Esophagus squamous epithelium (tissue), 5 donors: ENCODE data around the gene ALG8. TPM values are rescaled to one million over a fixed set of nuclear protein-coding genes. Genes with fewer than 3 reads are reported as not detected.
A peak's percentile ranks its signal among the peaks of the same experiment; 100 is the strongest.
"Not testable (repeated sequence)": the region's sequence is repeated elsewhere in the genome, so short reads cannot be mapped to it uniquely, and the experiment has no call there.

Experiments
- DNase-seq: peaks from one replicate; lab custom pipeline; 2025; lab: John Stamatoyannopoulos, UW
- H3K27ac ChIP-seq, 4 donors: fragments of 200-600 bp; sonication (generic); one replicate each; pipeline ENCODE4 v1.5.1; 2016 to 2019; ENCODE audit warnings: mild to moderate bottlenecking in 1 of 4
- H3K27me3 ChIP-seq, 4 donors: fragments of 200-600 bp; sonication (generic); 1 replicate in 3 of 4; 2 replicates in 1 of 4; pipeline versions ENCODE4 v1.5.1 to v1.6.0; 2017 to 2021; ENCODE audit warnings: antibody characterized with exemption in 1 of 4
- H3K36me3 ChIP-seq, 3 donors: fragments of 200-600 bp; sonication (generic); one replicate each; pipeline ENCODE4 v1.5.1; 2016 to 2019
- H3K4me1 ChIP-seq, 3 donors: fragments of 200-600 bp; sonication (generic); one replicate each; pipeline ENCODE4 v1.5.1; 2017 to 2019
- H3K4me3 ChIP-seq, 4 donors: fragments of 200-600 bp; sonication (generic); 1 replicate in 3 of 4; 2 replicates in 1 of 4; pipeline ENCODE4 v1.5.1; 2016 to 2019; ENCODE audit warnings: mild to moderate bottlenecking in 2 of 4, moderate library complexity in 1 of 4
- H3K9me3 ChIP-seq, 3 donors: fragments of 200-600 bp; sonication (generic); one replicate each; pipeline ENCODE4 v1.5.1; 2016 to 2019
- POLR2A ChIP-seq, 4 donors: fragments of 450-650 bp; IDR thresholded peaks; one replicate each; pipeline ENCODE4 v1.6.1; 2017; ENCODE audit warnings: antibody characterized with exemption in 4 of 4, mild to moderate bottlenecking in 4 of 4, moderate library complexity in 3 of 4
- WGBS, 2 donors: methylation state at CpG; one replicate each; pipeline ENCODE4 v1.1.5; 2018; 5-methylcytosine and 5-hydroxymethylcytosine counted together
- intact Hi-C: fragments of 100-400 bp; cut with DNase I; formaldehyde crosslinking; loops from one replicate; pipeline ENCODE4 v1.15.0; 2022
- total RNA-seq, 4 donors: library from RNA; depleted of rRNA; stranded (reverse); fragments of >200 nt; gene quantifications; one replicate each; pipeline ENCODE4 v1.1.0, GENCODE V29; 2016
- TF ChIP-seq, protein P1 (sequence below), 6 experiments: fragments of 450-650 bp in 4 of 6; fragments of 200-600 bp in 2 of 6; sonication (generic) in 2 of 6; IDR thresholded peaks; one replicate each; pipeline ENCODE4 v1.5.1; 2016 to 2019; ENCODE audit warnings: antibody characterized with exemption in 6 of 6, mild to moderate bottlenecking in 4 of 6, moderate library complexity in 4 of 6
- donor health status: DM: yes; HTN: yes; CAD: no.

Gene ALG8
- total RNA-seq, 4 donors from 2014 or later: 13.9 to 30.5 (median 27.3) TPM

DNA sequence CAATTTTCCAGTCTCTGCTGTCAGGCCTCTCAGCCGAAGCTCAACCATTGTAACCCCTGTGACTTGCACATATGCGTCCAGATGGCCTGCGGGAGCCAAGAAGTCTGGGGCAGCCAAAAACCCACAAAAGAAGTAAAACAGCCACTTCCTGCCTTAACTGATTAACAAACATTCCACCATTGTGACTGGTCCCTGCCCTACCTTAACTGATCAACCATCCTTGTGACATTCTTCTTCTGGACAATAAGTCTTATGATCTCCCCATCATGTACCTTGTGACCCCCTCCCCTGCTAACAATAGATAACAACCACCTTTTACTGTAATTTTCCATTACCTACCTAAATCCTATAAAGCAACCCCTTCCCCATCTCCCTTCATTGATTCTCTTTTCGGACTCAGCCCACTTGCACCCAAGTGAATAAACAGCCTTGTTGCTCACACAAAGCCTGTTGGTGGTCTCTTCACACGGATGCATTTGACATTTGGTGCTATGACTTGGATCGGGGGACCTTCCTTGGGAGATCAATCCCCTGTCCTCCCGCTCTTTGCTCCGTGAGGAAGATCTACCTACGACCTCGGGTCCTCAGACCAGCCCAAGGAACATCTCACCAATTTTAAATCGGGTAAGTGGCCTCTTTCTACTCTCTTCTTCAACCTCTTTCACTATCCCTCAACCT, 58.5 kb downstream of the ALG8 start:
- no peaks in the 10 kb centered on the region for H3K36me3 ChIP-seq
- H3K27ac ChIP-seq: no peak overlapping the region
- no peak for DNase-seq
- TF ChIP-seq, protein P1, sequence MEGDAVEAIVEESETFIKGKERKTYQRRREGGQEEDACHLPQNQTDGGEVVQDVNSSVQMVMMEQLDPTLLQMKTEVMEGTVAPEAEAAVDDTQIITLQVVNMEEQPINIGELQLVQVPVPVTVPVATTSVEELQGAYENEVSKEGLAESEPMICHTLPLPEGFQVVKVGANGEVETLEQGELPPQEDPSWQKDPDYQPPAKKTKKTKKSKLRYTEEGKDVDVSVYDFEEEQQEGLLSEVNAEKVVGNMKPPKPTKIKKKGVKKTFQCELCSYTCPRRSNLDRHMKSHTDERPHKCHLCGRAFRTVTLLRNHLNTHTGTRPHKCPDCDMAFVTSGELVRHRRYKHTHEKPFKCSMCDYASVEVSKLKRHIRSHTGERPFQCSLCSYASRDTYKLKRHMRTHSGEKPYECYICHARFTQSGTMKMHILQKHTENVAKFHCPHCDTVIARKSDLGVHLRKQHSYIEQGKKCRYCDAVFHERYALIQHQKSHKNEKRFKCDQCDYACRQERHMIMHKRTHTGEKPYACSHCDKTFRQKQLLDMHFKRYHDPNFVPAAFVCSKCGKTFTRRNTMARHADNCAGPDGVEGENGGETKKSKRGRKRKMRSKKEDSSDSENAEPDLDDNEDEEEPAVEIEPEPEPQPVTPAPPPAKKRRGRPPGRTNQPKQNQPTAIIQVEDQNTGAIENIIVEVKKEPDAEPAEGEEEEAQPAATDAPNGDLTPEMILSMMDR (IDR thresholded peaks at IDR 0.05): no peak
- no peak for TF ChIP-seq POLR2A (IDR thresholded peaks at IDR 0.05)
- no peak overlapping the region for H3K4me3 ChIP-seq
- intact Hi-C loops: no loop called here
- no peaks in the 10 kb centered on the region for H3K27me3 ChIP-seq
- peaks cover 16 to 43% (median 20%) of the 10 kb centered on the region in 3 donors for H3K4me1 ChIP-seq
- WGBS, 2 donors: 75 to 86% methylated on average over 11 of the region's 11 CpGs
- no peaks in the 10 kb centered on the region for H3K9me3 ChIP-seq

DNA sequence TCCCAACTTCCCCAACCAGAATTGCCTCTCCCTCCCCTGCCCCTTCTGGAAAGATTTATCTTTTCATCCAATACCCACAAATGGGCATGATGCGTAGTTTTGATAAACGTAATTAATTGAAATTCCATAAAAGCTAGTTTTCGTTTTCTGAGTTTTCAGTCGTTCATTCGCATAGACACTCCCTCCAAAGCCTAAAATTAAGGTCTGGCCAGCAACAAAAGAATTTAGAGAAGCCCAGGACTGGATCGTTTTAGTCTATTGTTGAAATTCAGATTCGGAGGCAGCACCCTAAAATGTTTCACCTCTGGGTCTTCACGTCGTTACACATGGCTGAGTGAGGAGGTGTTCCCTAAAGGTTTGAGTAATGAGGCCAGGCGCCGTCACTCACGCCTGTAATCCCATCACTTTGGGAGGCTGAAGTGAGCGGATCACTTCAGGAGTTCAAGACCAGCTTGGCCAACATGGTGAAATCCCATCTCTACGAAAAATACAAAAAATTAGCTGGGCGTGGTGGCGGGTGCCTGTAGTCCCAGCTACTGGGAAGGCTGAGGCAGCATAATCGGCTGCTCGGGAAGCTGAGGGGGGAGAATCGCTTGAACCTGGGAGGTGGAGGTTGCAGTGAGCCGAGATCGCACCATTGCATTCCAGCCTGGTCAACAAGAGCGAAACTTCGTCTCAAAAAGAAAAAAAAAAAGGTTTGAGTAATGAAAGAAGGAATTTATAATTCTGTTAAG, 59.2 kb downstream of the ALG8 start:
- WGBS, 2 donors: 56 to 57% methylated on average over 21 to 23 of the region's 23 CpGs
- Histone ChIP-seq H3K4me3 (peak overlapping the region; percentile 91 to 95 (median 94)), H3K27ac (peak overlapping the region; percentile 87 to 92 (median 88)), H3K9me3 (no peaks in the 10 kb centered on the region), H3K36me3 (peaks cover 0 to 5% (median 0%) of the 10 kb centered on the region in 3 donors), H3K4me1 (peaks cover 16 to 50% (median 20%) of the 10 kb centered on the region in 3 donors), H3K27me3 (no peaks in the 10 kb centered on the region)
- intact Hi-C loops: no loop called here
- TF ChIP-seq, protein P1 (IDR thresholded peaks at IDR 0.05): no peak
- no peak for TF ChIP-seq POLR2A (IDR thresholded peaks at IDR 0.05)
- DNase-seq: no peak

DNA sequence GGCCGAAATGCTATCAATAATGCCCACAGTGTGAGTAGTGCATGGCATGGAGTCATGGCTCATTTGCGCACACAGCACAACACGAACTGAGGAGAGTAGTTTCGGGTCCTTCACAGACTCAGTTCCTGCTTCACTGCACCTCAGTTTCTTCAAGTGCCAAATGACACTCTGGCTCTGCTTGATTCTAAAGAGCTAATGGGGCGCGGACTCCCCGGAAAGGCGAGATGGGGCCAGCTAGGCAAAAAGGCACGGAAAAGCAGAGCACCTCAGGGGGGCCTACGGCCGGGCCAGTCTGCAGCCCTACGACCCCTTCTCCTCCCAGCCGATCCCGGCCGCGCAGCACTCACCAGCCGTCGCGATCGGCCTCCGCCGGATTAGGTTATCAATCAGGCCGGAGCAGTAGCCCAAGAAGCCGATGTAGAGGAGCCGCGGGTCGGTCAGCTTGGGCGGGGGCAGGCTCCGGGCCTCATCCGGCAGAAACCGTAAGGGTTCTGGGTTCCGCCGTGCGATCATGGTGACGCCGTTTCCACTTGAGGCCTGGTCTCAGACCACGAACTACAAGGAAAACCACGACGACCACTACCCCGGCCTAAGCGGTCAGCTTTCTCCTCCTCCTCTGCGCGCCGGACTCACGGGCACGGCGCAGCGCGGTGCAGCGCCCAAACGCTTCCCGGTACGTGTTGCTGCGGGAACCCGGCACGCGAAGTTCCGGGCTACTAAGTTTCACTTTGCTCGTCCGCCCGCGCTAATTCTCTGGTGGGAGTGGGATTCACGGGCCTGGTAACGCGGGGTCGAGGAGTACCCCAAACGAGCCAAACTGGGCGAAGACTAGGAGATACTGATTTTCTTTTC, 60.0 kb downstream of the ALG8 start, which contains the start of gene NDUFC2:
NDUFC2 (minus strand) TSS at position 631 of the 852 bp plus-strand sequence; CDS start at position 513, 118 bp downstream.
- peak within 1 kb of the TSS; percentile 87 to 92 (median 88) for H3K27ac ChIP-seq
- no peak for DNase-seq
- H3K27me3 ChIP-seq: no peaks in the 10 kb centered on the region
- TF ChIP-seq, protein P1 (IDR thresholded peaks at IDR 0.05): no peak
- TF ChIP-seq POLR2A (IDR thresholded peaks at IDR 0.05): peak in 2 of 4 donors; percentile 60 to 68
- peak within 1 kb of the TSS; percentile 91 to 95 (median 94) for H3K4me3 ChIP-seq
- 0% methylated on average over 14 to 33 of the region's 68 CpGs for WGBS, 2 donors
- peaks cover 16 to 58% (median 20%) of the 10 kb centered on the region in 3 donors for H3K4me1 ChIP-seq
- H3K9me3 ChIP-seq: no peaks in the 10 kb centered on the region
- peaks cover 0 to 5% (median 0%) of the 10 kb centered on the region in 3 donors for H3K36me3 ChIP-seq
- intact Hi-C loops: no loop called here

DNA sequence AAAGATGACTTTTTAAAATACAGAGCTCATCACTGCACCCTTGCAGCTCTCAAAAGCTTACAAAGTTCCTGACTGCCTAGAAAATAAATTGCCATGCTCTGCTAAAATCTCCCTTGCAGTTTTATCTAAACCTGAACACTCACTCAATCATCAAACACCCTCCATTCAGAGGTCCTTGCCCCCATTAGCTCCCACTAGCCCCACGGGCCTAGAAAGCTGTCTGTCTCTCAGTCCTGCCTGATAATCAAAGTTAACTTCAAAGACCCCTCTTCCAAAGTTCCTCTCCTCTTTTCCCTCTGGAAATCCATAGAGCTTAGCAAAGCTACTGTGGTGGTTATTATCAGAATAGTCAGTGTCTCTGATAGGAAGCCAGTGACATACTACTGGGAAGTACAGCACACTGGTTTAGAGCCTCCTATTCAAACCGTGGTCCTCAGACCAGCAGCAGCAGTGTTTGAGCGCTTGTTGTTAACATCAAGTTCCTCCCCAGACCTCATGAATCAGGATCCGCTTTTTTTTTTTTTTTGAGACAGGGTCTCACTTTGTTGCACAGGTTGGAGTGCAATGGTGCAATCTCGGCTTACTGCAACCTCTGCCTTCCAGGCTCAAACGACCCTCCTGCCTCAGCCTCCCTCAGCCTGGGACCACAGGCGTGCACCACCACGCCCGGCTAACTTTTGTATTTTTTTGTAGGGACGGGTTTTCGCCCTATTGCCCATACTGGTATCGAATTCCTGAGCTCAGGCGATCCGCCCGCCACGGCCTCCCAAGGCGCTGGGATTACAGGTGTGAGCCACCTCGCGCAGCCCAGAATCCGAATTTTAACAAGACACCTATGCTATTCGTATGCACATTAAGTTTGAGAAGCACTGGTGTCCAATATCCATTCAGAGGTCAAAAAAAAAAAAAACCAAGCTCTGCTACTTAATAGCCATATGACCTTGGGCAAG, 60.9 kb downstream of the ALG8 start:
- peak overlapping the region; percentile 91 to 95 (median 94) for H3K4me3 ChIP-seq
- TF ChIP-seq, protein P1 (IDR thresholded peaks at IDR 0.05): no peak
- TF ChIP-seq POLR2A (IDR thresholded peaks at IDR 0.05): no peak
- DNase-seq: no peak
- no peaks in the 10 kb centered on the region for H3K27me3 ChIP-seq
- H3K27ac ChIP-seq: peak overlapping the region; percentile 87 to 92 (median 88)
- WGBS, 2 donors: 18 to 32% methylated on average over 7 to 9 of the region's 21 CpGs
- peaks cover 16 to 63% (median 20%) of the 10 kb centered on the region in 3 donors for H3K4me1 ChIP-seq
- H3K36me3 ChIP-seq: peaks cover 0 to 5% (median 0%) of the 10 kb centered on the region in 3 donors
- intact Hi-C loops: no loop called here
- no peaks in the 10 kb centered on the region for H3K9me3 ChIP-seq

DNA sequence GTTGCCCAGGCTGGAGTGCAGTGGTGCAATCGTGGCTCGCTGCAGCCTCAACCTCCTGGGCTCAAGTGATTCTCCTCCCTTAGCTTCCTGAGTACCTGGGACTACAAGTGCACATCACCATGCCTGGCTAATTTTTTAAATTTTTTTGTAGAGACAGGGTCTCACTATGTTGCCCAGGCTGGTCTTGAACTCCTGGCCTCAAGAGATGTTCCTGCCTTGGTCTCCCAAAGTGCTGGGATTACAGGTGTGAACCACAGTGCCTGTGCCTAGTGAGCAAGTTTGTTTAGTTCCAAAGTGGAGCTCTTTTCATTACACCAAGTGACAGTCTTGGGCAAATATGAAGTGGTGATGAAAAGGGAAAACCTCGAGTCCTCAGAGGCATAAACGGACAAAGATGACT, 61.8 kb downstream of the ALG8 start:
- peak overlapping the region in 1 of 4 donors; percentile 94 for H3K4me3 ChIP-seq
- not testable (repeated sequence) for DNase-seq

More for the DNA sequence above, 61.8 kb downstream of the ALG8 start:
- H3K27ac ChIP-seq, H3K27me3 ChIP-seq, H3K9me3 ChIP-seq, intact Hi-C loops: not testable (repeated sequence)
- 76 to 82% methylated on average over 3 to 4 of the region's 4 CpGs for WGBS, 2 donors
- H3K4me1 ChIP-seq: peaks cover 16 to 63% (median 20%) of the 10 kb centered on the region in 3 donors
- H3K36me3 ChIP-seq: peaks cover 0 to 14% (median 0%) of the 10 kb centered on the region in 3 donors
